ENCODE measurements around the gene MYB. TPM values are rescaled to one million over a fixed set of nuclear protein-coding genes. Genes with fewer than 3 reads are reported as not detected.

MYB gene
- total RNA-seq, 4 donors from 2014 or later, result 10.0 to 47.0 (median 14.7) TPM

DNA sequence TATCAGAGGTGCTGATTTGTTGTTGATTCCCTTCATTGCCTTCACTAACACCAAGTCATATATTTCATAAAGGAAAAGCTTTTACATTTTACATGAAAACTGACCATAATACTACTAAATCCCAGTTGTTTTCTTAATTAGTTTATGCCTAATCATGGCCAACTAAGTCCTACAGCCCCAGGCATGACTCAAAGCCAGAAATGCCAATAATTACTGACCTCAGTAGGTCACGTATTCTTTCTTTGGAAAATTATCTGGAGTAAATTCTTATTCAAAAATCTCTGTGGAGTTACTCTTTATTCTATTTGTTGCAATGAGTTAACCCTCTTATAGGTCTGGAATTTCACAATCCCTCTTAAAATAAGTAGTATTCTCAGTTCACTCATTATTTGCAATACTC is 13.5 kb upstream of the MYB start:
- no peaks in the 10 kb centered on the region for H3K4me1 ChIP-seq
- H3K36me3 ChIP-seq, result no peaks in the 10 kb centered on the region
- H3K9me3 ChIP-seq, result no peaks in the 10 kb centered on the region
- no peak for TF ChIP-seq POLR2A (IDR thresholded peaks at IDR 0.05)
- TF ChIP-seq, protein P1, sequence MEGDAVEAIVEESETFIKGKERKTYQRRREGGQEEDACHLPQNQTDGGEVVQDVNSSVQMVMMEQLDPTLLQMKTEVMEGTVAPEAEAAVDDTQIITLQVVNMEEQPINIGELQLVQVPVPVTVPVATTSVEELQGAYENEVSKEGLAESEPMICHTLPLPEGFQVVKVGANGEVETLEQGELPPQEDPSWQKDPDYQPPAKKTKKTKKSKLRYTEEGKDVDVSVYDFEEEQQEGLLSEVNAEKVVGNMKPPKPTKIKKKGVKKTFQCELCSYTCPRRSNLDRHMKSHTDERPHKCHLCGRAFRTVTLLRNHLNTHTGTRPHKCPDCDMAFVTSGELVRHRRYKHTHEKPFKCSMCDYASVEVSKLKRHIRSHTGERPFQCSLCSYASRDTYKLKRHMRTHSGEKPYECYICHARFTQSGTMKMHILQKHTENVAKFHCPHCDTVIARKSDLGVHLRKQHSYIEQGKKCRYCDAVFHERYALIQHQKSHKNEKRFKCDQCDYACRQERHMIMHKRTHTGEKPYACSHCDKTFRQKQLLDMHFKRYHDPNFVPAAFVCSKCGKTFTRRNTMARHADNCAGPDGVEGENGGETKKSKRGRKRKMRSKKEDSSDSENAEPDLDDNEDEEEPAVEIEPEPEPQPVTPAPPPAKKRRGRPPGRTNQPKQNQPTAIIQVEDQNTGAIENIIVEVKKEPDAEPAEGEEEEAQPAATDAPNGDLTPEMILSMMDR (IDR thresholded peaks at IDR 0.05), result no peak
- H3K27me3 ChIP-seq, result no peaks in the 10 kb centered on the region
- no peak overlapping the region for H3K27ac ChIP-seq
- no peak overlapping the region for H3K4me3 ChIP-seq
- DNase-seq, result no peak

DNA sequence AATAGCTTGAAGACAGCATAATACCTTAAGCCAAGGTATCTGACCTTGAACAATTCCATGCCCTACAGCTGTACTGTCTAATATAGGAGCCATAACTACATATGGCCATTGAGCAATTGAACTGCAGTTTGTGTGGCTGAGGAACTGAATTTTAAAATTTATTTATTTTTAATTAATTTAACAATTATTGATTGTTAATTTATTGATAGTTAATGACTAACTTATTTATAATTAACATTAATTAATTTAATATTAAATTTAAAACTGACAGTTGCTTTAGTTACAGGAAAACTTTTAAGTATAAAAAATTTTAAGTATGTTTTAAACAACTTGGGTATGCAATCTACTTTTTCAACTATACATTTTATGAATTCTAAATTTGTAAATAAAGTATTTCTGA is 12.3 kb upstream of the MYB start:
- no peak for TF ChIP-seq POLR2A (IDR thresholded peaks at IDR 0.05)
- TF ChIP-seq, protein P1 (IDR thresholded peaks at IDR 0.05), result no peak
- H3K27me3 ChIP-seq, result no peaks in the 10 kb centered on the region
- H3K36me3 ChIP-seq, result no peaks in the 10 kb centered on the region

DNA sequence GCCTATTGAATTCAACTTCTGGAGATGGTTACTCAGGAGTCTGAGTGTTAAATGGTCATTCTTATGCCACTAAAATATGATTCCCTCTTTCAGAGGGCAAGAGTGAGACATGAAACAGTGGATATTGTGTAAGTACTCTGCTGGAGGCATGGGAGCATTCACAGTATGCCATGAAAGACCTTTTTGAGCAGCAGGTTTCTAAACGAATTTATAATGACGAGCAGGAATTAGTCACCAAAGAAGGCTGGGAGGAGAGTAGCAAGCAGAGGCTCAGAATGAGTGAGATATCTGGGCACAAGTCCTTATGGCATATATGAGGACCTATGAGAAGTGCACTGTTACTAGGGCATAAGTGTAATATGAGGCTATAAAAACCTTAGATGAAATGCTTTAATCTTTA is 10.9 kb upstream of the MYB start:
- Histone ChIP-seq H3K4me1 (no peaks in the 10 kb centered on the region), H3K27me3 (no peaks in the 10 kb centered on the region), H3K4me3 (no peak overlapping the region), H3K36me3 (no peaks in the 10 kb centered on the region), H3K27ac (no peak overlapping the region), H3K9me3 (no peaks in the 10 kb centered on the region)
- DNase-seq, result no peak
- TF ChIP-seq, protein P1 (IDR thresholded peaks at IDR 0.05), result no peak
- no peak for TF ChIP-seq POLR2A (IDR thresholded peaks at IDR 0.05)

More for the DNA sequence above, 12.3 kb upstream of the MYB start:
- H3K4me1 ChIP-seq, result no peaks in the 10 kb centered on the region
- H3K27ac ChIP-seq, result no peak overlapping the region
- DNase-seq, result no peak
- no peak overlapping the region for H3K4me3 ChIP-seq
- no peaks in the 10 kb centered on the region for H3K9me3 ChIP-seq

DNA sequence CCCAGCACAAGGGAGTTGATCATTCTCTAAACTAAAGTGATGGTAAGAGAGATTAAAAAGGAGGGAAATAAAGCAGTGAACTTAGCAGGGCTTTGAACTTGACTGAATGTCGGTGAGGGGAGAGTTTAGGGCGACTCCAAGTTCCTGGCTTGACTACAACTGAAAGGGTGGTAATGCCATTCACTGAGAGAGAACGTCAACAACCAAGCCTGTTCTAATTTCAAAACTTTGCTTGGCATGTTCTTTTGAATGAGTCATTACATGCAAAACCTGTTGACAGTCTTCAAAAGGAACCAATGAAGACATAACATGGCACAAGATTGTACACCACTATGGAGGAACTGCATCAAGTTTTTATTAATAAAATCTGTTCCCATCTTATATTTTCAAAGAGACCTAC is 10.3 kb upstream of the MYB start:
- no peaks in the 10 kb centered on the region for H3K4me1 ChIP-seq
- no peaks in the 10 kb centered on the region for H3K27me3 ChIP-seq
- TF ChIP-seq POLR2A (IDR thresholded peaks at IDR 0.05), result no peak
- TF ChIP-seq, protein P1 (IDR thresholded peaks at IDR 0.05), result no peak
- no peaks in the 10 kb centered on the region for H3K36me3 ChIP-seq
- H3K9me3 ChIP-seq, result no peaks in the 10 kb centered on the region
- H3K4me3 ChIP-seq, result no peak overlapping the region
- DNase-seq, result no peak
- no peak overlapping the region for H3K27ac ChIP-seq

DNA sequence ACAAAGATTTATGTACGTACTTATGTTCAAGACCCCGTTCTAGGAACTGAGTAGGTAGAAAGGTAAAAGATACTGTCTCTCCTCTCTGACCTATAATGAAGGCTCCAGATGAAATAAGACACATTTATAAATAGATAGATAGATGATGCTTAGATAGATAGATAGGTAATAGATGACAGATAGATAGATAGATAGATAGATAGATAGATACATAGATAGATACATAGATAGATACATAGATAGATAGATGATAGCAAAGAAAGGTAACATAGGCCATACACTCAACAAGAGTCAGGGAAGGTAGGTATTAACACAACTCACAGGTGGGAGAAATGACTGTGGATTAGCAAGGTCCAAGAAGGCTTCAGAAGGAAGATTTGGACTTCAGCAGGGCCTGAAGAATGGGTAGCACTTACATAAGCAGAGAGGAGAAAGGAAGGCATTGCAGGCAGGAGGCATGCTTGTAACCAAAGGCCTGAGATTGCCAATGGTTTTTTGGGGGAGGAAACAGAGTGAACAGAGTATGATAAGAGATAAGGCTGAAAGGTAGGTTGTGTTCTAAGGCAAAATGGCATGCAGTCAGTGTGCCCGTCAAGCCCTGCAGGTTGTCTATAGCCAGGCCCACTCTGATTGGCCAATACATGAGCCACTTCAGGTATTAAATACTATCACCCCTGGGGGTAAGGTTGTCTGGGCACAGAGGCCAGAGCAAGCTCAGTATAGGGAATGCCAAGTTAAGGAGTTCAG is 7.7 kb upstream of the MYB start:
- H3K27me3 ChIP-seq, result no peaks in the 10 kb centered on the region
- H3K27ac ChIP-seq, result no peak overlapping the region
- TF ChIP-seq POLR2A (IDR thresholded peaks at IDR 0.05), result no peak
- TF ChIP-seq, protein P1 (IDR thresholded peaks at IDR 0.05), result no peak
- no peak for DNase-seq
- no peaks in the 10 kb centered on the region for H3K36me3 ChIP-seq
- no peak overlapping the region for H3K4me3 ChIP-seq
- no peaks in the 10 kb centered on the region for H3K4me1 ChIP-seq
- no peaks in the 10 kb centered on the region for H3K9me3 ChIP-seq

Measured in Peyer's patch (tissue), 4 donors.